Liver (tissue), 3 donors: ENCODE results near the gene DDX25.

Experiments
- ATF3 ChIP-seq: IDR thresholded peaks from 2 replicates; pipeline ENCODE4 v1.6.1; 2016; ENCODE audit warnings: antibody characterized with exemption
- CTCF ChIP-seq: fragments of 150-350 bp; IDR thresholded peaks from 2 replicates; pipeline ENCODE4 v1.5.1; 2017; ENCODE audit warnings: improper control_type of control experiment, low read depth, low read length; ENCODE audit not compliant: missing input control
- SP1 ChIP-seq: IDR thresholded peaks from 2 replicates; pipeline ENCODE4 v1.6.1; 2018; ENCODE audit warnings: antibody characterized with exemption, mild to moderate bottlenecking
- TAF1 ChIP-seq: conservative IDR thresholded peaks from 2 replicates; pipeline ENCODE4 v1.6.1; 2016; ENCODE audit warnings: antibody characterized with exemption, mild to moderate bottlenecking
- YY1 ChIP-seq: IDR thresholded peaks from 2 replicates; pipeline ENCODE4 v1.6.1; 2016; ENCODE audit warnings: antibody characterized with exemption, mild to moderate bottlenecking
- donor health status: healthy.
- donor health status: healthy.

- TF ChIP-seq ATF3 (no peak), CTCF (no peak), YY1 (no peak), SP1 (no peak), TAF1 (no peak)
Measured at GRCh38 chr11:125977333-125977732, 73.0 kb downstream of the DDX25 start.
